Small intestine (tissue), 16 donors: ENCODE data around the gene ZYG11A. TPM values are rescaled to one million over a fixed set of nuclear protein-coding genes. Genes with fewer than 3 reads are reported as not detected.
A peak's percentile ranks its signal among the peaks of the same experiment; 100 is the strongest.
"Not testable (repeated sequence)": the region's sequence is repeated elsewhere in the genome, so short reads cannot be mapped to it uniquely, and the experiment has no call there.

Experiments used
- DNase-seq, 2 donors: peaks; one replicate each; pipeline versions ENCODE4 v3.0.0 to v3.0.0-alpha.2; 2013
- FAIRE-seq: peaks from 2 replicates; lab custom pipeline; 2012; peaks lifted over from hg19 to GRCh38; lab: Jason Lieb, UNC
- H3K27ac ChIP-seq, 3 donors: one replicate each; pipeline ENCODE4 v1.5.1; 2013; ENCODE audit warnings: low read length in 2 of 3, mild to moderate bottlenecking in 2 of 3, control low read depth in 1 of 3, inconsistent platforms in 1 of 3, low read depth in 1 of 3, moderate library complexity in 1 of 3
- H3K27me3 ChIP-seq, 3 donors: one replicate each; pipeline ENCODE4 v1.6.1; 2013; ENCODE audit warnings: low read length in 3 of 3, inconsistent platforms in 1 of 3; ENCODE audit not compliant: control insufficient read depth in 3 of 3, insufficient read depth in 3 of 3
- H3K36me3 ChIP-seq, 3 donors: one replicate each; pipeline ENCODE4 v1.6.1; 2013; ENCODE audit warnings: low read length in 3 of 3, inconsistent platforms in 1 of 3, low read depth in 1 of 3, mild to moderate bottlenecking in 1 of 3, moderate library complexity in 1 of 3; ENCODE audit not compliant: control insufficient read depth in 3 of 3, insufficient read depth in 2 of 3
- H3K4me1 ChIP-seq, 3 donors: one replicate each; pipeline ENCODE4 v1.6.1; 2013; ENCODE audit warnings: low read length in 2 of 3, inconsistent platforms in 1 of 3, low read depth in 1 of 3, mild to moderate bottlenecking in 1 of 3, moderate library complexity in 1 of 3; ENCODE audit not compliant: control insufficient read depth in 3 of 3, insufficient read depth in 2 of 3
- H3K4me3 ChIP-seq, 3 donors: one replicate each; pipeline ENCODE4 v1.5.1; 2013; ENCODE audit warnings: low read length in 3 of 3, control low read depth in 1 of 3, inconsistent platforms in 1 of 3, low read depth in 1 of 3, mild to moderate bottlenecking in 1 of 3, moderate library complexity in 1 of 3
- H3K9me3 ChIP-seq, 2 donors: one replicate each; pipeline ENCODE4 v1.6.1; 2013; ENCODE audit warnings: low read depth in 1 of 2, low read length in 1 of 2; ENCODE audit not compliant: control insufficient read depth in 2 of 2, insufficient read depth in 1 of 2
- WGBS, 3 donors: extraction: QIAGEN DNeasy Blood & Tissue Kit; methylation state at CpG; one replicate each; pipeline ENCODE4 v1.1.7; 2013; 5-methylcytosine and 5-hydroxymethylcytosine counted together
- long read RNA-seq, 10 donors: transcript quantifications; one replicate each; lab custom pipeline, GENCODE V29; 2026
- polyA plus RNA-seq, 4 donors: library from polyadenylated mRNA; stranded (reverse) in 3 of 4; unstranded in 1 of 4; fragments of 200-250 nt in 3 of 4; fragments of 120-200 nt in 1 of 4; gene quantifications; one replicate each; pipeline versions ENCODE4 v1.2.1 to v1.2.3, GENCODE V29; 2013
- donor health status: healthy with polysubstance abuse.
- donor health status: control.
- donor health status: control.
- donor health status: Bipolar disorder and iron deficiency.
- donor health status: healthy.

ZYG11A gene
- polyA plus RNA-seq = under 1 TPM in 2 of 4 donors, not detected in 2; 0.09 to 0.22 TPM
- long read RNA-seq, donor 1 = 0 reads
- long read RNA-seq, donor 2 = 0 reads
- long read RNA-seq, donor 3 = 0 reads
- long read RNA-seq, donor 4 = 0 reads
- long read RNA-seq, donor 5, partial matches to known transcripts = 40 of 40 reads
- long read RNA-seq, donor 5, other reads (novel, unspliced or antisense) = 0 of 40 reads
- long read RNA-seq, donor 6 = 0 reads
- long read RNA-seq, donor 7 = 0 reads
- long read RNA-seq, donor 8 = 0 reads
- long read RNA-seq, donor 9 = 0 reads
- long read RNA-seq, donor 10 = 0 reads

- DNase-seq (peak; percentile 51 to 85), FAIRE-seq (no peak)
- H3K9me3 ChIP-seq = no peaks in the 10 kb centered on the region
- H3K4me1 ChIP-seq = peaks cover 0 to 2% (median 0%) of the 10 kb centered on the region in 3 donors
- peaks cover 7 to 23% (median 8%) of the 10 kb centered on the region in 3 donors for H3K27me3 ChIP-seq
- peak within 1 kb of the TSS in 2 of 3 donors; percentile 49 to 57 for H3K4me3 ChIP-seq
- H3K27ac ChIP-seq = no peak within 1 kb of the TSS
- 1 to 9% (median 4%) methylated on average over 40 to 88 of the region's 88 CpGs for WGBS, 3 donors
- no peaks in the 10 kb centered on the region for H3K36me3 ChIP-seq
Measured at GRCh38 chr1:52842643-52843310, at the start of gene ZYG11A. TSS of gene ZYG11A (plus strand) at chr1:52842760. CDS start at chr1:52842884, 124 bp downstream.

- not testable (repeated sequence) for H3K4me1 ChIP-seq, H3K9me3 ChIP-seq, H3K4me3 ChIP-seq, H3K27ac ChIP-seq, FAIRE-seq, DNase-seq, H3K27me3 ChIP-seq
- H3K36me3 ChIP-seq = peaks cover 5 to 29% (median 10%) of the 10 kb centered on the region in 3 donors
- WGBS, 3 donors = 79 to 91% (median 88%) methylated on average over 7 of the region's 7 CpGs
Measured at GRCh38 chr1:52793717-52794116, 48.8 kb upstream of the ZYG11A start.

GRCh38 chr1:52795464-52795863 is 47.1 kb upstream of the ZYG11A start:
- H3K9me3 ChIP-seq = no peaks in the 10 kb centered on the region
- H3K36me3 ChIP-seq = peaks cover 5 to 28% (median 8%) of the 10 kb centered on the region in 3 donors
- no peak overlapping the region for H3K27ac ChIP-seq
- no peaks in the 10 kb centered on the region for H3K27me3 ChIP-seq
- 91 to 95% (median 93%) methylated on average over 3 of the region's 3 CpGs for WGBS, 3 donors
- no peak for DNase-seq
- FAIRE-seq = no peak
- no peak overlapping the region for H3K4me3 ChIP-seq
- no peaks in the 10 kb centered on the region for H3K4me1 ChIP-seq

- DNase-seq (no peak), FAIRE-seq (no peak)
- Histone ChIP-seq H3K4me1 (no peaks in the 10 kb centered on the region), H3K27me3 (no peaks in the 10 kb centered on the region), H3K27ac (no peak overlapping the region), H3K4me3 (no peak overlapping the region), H3K36me3 (peaks cover 5 to 24% (median 7%) of the 10 kb centered on the region in 3 donors), H3K9me3 (no peaks in the 10 kb centered on the region)
- 93 to 99% (median 98%) methylated on average over 3 of the region's 3 CpGs for WGBS, 3 donors
Measured at GRCh38 chr1:52798331-52798730, 44.2 kb upstream of the ZYG11A start.

GRCh38 chr1:52801011-52801410 is 41.5 kb upstream of the ZYG11A start:
- Histone ChIP-seq H3K4me1 (no peaks in the 10 kb centered on the region), H3K36me3 (peaks cover 3 to 36% (median 4%) of the 10 kb centered on the region in 3 donors), H3K9me3 (no peaks in the 10 kb centered on the region), H3K4me3 (no peak overlapping the region), H3K27me3 (no peaks in the 10 kb centered on the region), H3K27ac (no peak overlapping the region)
- DNase-seq (no peak), FAIRE-seq (no peak)

- DNase-seq, H3K4me3 ChIP-seq, H3K4me1 ChIP-seq, H3K27me3 ChIP-seq, FAIRE-seq, H3K9me3 ChIP-seq, H3K27ac ChIP-seq: not testable (repeated sequence)
- peaks cover 0 to 34% (median 4%) of the 10 kb centered on the region in 3 donors for H3K36me3 ChIP-seq
- WGBS, 3 donors = 82 to 93% (median 83%) methylated on average over 3 of the region's 3 CpGs
Measured at GRCh38 chr1:52804083-52804482, 38.5 kb upstream of the ZYG11A start.

- H3K36me3 ChIP-seq = peaks cover 10 to 45% (median 13%) of the 10 kb centered on the region in 3 donors
- WGBS, 3 donors = 89 to 98% (median 94%) methylated on average over 2 of the region's 2 CpGs
- no peak overlapping the region for H3K4me3 ChIP-seq
- FAIRE-seq (no peak), DNase-seq (no peak)
- H3K27me3 ChIP-seq = no peaks in the 10 kb centered on the region
- no peaks in the 10 kb centered on the region for H3K4me1 ChIP-seq
- no peak overlapping the region for H3K27ac ChIP-seq
- no peaks in the 10 kb centered on the region for H3K9me3 ChIP-seq
Measured at GRCh38 chr1:52814465-52814864, 28.1 kb upstream of the ZYG11A start.

GRCh38 chr1:52820830-52821229 is 21.7 kb upstream of the ZYG11A start:
- not testable (repeated sequence) for DNase-seq, H3K4me1 ChIP-seq, H3K27me3 ChIP-seq, H3K27ac ChIP-seq, H3K9me3 ChIP-seq, FAIRE-seq, H3K4me3 ChIP-seq
- peaks cover 5 to 39% (median 8%) of the 10 kb centered on the region in 3 donors for H3K36me3 ChIP-seq
- 95 to 97% (median 97%) methylated on average over 5 of the region's 5 CpGs for WGBS, 3 donors
